HCT116 (cell line): ENCODE data around the gene PCDHGC5.

Source experiments
- EZH2 ChIP-seq: fragments of 200-600 bp; sonication (generic); IDR thresholded peaks from 2 replicates; pipeline ENCODE4 v1.6.1; 2017; ENCODE audit warnings: antibody characterized with exemption, mixed run types
- FOSL1 ChIP-seq: IDR thresholded peaks from 2 replicates; pipeline ENCODE4 v1.6.1; 2012; ENCODE audit warnings: low read depth
- POLR2A ChIP-seq: IDR thresholded peaks from 2 replicates; pipeline ENCODE4 v1.7.0; 2011; ENCODE audit warnings: borderline replicate concordance; ENCODE audit not compliant: insufficient read depth, insufficient read length; ENCODE audit errors: extremely low read depth
- POLR2AphosphoS5 ChIP-seq: IDR thresholded peaks from 2 replicates; pipeline ENCODE4 v1.6.1; 2011; ENCODE audit warnings: mild to moderate bottlenecking, low read depth, low read length, moderate library complexity
- RAD21 ChIP-seq: IDR thresholded peaks from 2 replicates; pipeline ENCODE4 v1.6.1; 2012; ENCODE audit warnings: low read depth, mild to moderate bottlenecking
- SP1 ChIP-seq: IDR thresholded peaks from 2 replicates; pipeline ENCODE4 v1.6.1; 2012; ENCODE audit warnings: low read depth
- YY1 ChIP-seq: IDR thresholded peaks from 2 replicates; pipeline ENCODE4 v1.6.1; 2011; ENCODE audit warnings: low read length, low read depth, moderate library complexity, mild to moderate bottlenecking; ENCODE audit not compliant: insufficient replicate concordance; ENCODE audit errors: extremely low read depth
- TF ChIP-seq, protein P1 (sequence below): IDR thresholded peaks from 2 replicates; pipeline ENCODE4 v1.6.1; 2012; ENCODE audit warnings: low read depth
- TF ChIP-seq, protein P2 (sequence below), 3 experiments: fragments of 200-600 bp in 1 of 3; sonication (generic) in 1 of 3; IDR thresholded peaks in 2 of 3; conservative IDR thresholded peaks in 1 of 3; 2 replicates each; pipeline ENCODE4 v1.5.1; 2012 to 2017; ENCODE audit warnings: low read depth in 2 of 3, low read length in 2 of 3, antibody characterized with exemption in 1 of 3, borderline replicate concordance in 1 of 3, control low read depth in 1 of 3, mild to moderate bottlenecking in 1 of 3, mixed read lengths in 1 of 3, mixed run types in 1 of 3, moderate library complexity in 1 of 3; ENCODE audit not compliant: insufficient read depth in 1 of 3

DNA sequence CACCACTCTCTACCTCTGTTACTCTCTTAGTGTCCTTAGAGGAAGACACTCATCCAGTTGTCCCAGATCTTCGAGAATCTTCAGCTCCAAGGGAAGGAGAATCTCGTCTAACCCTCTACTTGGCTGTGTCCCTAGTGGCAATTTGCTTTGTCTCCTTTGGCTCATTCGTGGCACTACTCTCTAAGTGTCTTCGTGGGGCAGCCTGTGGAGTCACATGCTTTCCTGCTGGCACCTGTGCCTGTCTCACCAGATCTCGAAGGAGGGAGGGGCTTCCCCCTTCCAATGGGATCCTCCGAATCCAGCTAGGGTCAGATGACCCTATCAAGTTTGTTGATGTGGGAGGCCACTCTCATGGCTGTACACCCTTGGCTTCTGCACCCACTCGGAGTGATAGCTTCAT lies 1.8 kb upstream of the PCDHGC5 start:
- TF ChIP-seq POLR2AphosphoS5, result no peak
- no peak for TF ChIP-seq YY1
- TF ChIP-seq, protein P1, sequence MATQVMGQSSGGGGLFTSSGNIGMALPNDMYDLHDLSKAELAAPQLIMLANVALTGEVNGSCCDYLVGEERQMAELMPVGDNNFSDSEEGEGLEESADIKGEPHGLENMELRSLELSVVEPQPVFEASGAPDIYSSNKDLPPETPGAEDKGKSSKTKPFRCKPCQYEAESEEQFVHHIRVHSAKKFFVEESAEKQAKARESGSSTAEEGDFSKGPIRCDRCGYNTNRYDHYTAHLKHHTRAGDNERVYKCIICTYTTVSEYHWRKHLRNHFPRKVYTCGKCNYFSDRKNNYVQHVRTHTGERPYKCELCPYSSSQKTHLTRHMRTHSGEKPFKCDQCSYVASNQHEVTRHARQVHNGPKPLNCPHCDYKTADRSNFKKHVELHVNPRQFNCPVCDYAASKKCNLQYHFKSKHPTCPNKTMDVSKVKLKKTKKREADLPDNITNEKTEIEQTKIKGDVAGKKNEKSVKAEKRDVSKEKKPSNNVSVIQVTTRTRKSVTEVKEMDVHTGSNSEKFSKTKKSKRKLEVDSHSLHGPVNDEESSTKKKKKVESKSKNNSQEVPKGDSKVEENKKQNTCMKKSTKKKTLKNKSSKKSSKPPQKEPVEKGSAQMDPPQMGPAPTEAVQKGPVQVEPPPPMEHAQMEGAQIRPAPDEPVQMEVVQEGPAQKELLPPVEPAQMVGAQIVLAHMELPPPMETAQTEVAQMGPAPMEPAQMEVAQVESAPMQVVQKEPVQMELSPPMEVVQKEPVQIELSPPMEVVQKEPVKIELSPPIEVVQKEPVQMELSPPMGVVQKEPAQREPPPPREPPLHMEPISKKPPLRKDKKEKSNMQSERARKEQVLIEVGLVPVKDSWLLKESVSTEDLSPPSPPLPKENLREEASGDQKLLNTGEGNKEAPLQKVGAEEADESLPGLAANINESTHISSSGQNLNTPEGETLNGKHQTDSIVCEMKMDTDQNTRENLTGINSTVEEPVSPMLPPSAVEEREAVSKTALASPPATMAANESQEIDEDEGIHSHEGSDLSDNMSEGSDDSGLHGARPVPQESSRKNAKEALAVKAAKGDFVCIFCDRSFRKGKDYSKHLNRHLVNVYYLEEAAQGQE, result no peak
- TF ChIP-seq, protein P2, sequence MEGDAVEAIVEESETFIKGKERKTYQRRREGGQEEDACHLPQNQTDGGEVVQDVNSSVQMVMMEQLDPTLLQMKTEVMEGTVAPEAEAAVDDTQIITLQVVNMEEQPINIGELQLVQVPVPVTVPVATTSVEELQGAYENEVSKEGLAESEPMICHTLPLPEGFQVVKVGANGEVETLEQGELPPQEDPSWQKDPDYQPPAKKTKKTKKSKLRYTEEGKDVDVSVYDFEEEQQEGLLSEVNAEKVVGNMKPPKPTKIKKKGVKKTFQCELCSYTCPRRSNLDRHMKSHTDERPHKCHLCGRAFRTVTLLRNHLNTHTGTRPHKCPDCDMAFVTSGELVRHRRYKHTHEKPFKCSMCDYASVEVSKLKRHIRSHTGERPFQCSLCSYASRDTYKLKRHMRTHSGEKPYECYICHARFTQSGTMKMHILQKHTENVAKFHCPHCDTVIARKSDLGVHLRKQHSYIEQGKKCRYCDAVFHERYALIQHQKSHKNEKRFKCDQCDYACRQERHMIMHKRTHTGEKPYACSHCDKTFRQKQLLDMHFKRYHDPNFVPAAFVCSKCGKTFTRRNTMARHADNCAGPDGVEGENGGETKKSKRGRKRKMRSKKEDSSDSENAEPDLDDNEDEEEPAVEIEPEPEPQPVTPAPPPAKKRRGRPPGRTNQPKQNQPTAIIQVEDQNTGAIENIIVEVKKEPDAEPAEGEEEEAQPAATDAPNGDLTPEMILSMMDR (IDR thresholded peaks at IDR 0.05 in 2 of 3, conservative IDR thresholded peaks at IDR 0.05 in 1 of 3; ENCODE audit: borderline replicate concordance in 1 of 3, insufficient read depth in 1 of 3, low read depth in 2 of 3, low read length in 2 of 3), result no peak
- no peak for TF ChIP-seq SP1
- TF ChIP-seq POLR2A, result no peak
- TF ChIP-seq FOSL1, result no peak
- TF ChIP-seq EZH2, result no peak
- no peak for TF ChIP-seq RAD21
